Spleen (tissue), 7 donors: Measurements from ENCODE around the gene IFT80.

Experiments
- POLR2AphosphoS5 ChIP-seq, 3 donors: sonication (generic); formaldehyde crosslinking; IDR thresholded peaks; one replicate each; pipeline ENCODE4 v1.5.1; 2017; ENCODE audit warnings: antibody characterized with exemption in 3 of 3
- TF ChIP-seq, protein P1 (sequence below), 11 experiments: fragments of 200-600 bp in 7 of 11; fragments of 450-650 bp in 4 of 11; sonication (generic) in 4 of 11; IDR thresholded peaks in 8 of 11; conservative IDR thresholded peaks in 3 of 11; 1 replicate in 7 of 11; 2 replicates in 4 of 11; pipeline versions ENCODE4 v1.4.0 to v1.8.0; 2016 to 2021; ENCODE audit warnings: antibody characterized with exemption in 11 of 11, inconsistent platforms in 4 of 11, mild to moderate bottlenecking in 1 of 11
- donor health status: DM: no; HTN: no; CAD: no; lungs with moderate emphysema.
- donor health status: DM: no; HTN: no; CAD: no.
- donor health status: DM: no; HTN: no; CAD: no.

DNA sequence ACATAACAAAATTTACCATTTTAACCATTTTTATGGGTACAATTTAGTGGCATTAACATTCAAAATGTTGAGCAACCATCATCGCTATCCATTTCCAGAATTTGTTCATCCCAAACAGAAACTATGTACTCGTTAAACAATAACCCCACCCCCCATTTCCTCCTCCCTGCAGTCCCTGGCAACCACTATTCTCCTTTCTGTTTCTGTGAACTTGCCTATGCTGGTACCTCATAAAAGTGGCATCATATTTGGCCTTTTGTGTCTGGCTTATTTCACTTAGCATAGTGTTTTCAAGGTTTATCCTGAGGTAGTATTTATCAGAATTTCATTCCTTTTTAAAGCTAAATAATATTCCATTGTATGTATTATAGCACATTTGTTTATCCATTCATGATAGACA lies 141.4 kb downstream of the IFT80 start:
- TF ChIP-seq, protein P1, sequence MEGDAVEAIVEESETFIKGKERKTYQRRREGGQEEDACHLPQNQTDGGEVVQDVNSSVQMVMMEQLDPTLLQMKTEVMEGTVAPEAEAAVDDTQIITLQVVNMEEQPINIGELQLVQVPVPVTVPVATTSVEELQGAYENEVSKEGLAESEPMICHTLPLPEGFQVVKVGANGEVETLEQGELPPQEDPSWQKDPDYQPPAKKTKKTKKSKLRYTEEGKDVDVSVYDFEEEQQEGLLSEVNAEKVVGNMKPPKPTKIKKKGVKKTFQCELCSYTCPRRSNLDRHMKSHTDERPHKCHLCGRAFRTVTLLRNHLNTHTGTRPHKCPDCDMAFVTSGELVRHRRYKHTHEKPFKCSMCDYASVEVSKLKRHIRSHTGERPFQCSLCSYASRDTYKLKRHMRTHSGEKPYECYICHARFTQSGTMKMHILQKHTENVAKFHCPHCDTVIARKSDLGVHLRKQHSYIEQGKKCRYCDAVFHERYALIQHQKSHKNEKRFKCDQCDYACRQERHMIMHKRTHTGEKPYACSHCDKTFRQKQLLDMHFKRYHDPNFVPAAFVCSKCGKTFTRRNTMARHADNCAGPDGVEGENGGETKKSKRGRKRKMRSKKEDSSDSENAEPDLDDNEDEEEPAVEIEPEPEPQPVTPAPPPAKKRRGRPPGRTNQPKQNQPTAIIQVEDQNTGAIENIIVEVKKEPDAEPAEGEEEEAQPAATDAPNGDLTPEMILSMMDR (IDR thresholded peaks at IDR 0.05 in 8 of 11, conservative IDR thresholded peaks at IDR 0.05 in 3 of 11) = no peak
- TF ChIP-seq POLR2AphosphoS5 (IDR thresholded peaks at IDR 0.05) = no peak
